HTR-8/SVneo (cell line): ENCODE data around the gene AUTS2.
A peak's percentile ranks its signal among the peaks of the same experiment; 100 is the strongest.

Experiments used
- DNase-seq: peaks from one replicate; pipeline ENCODE4 v3.0.0; 2011; ENCODE audit warnings: low spot score, mixed read lengths; ENCODE audit not compliant: insufficient read length
- FAIRE-seq: peaks from 2 replicates; lab custom pipeline; 2011; peaks lifted over from hg19 to GRCh38; lab: Jason Lieb, UNC

AUTS2 gene

GRCh38 chr7:69598081-69598486 is at the start of gene AUTS2:
AUTS2 (plus strand) TSS chr7:69598475; CDS start chr7:69599654, 1,179 bp downstream.
- no peak for FAIRE-seq
- peak; percentile 83 for DNase-seq

- DNase-seq (no peak), FAIRE-seq (no peak)
Measured at GRCh38 chr7:69550991-69551390, 47.3 kb upstream of the AUTS2 start.

- FAIRE-seq (no peak), DNase-seq (no peak)
Measured at GRCh38 chr7:69553190-69553589, 45.1 kb upstream of the AUTS2 start.

GRCh38 chr7:69561266-69561960 is 36.9 kb upstream of the AUTS2 start:
- DNase-seq = no peak
- no peak for FAIRE-seq

- no peak for FAIRE-seq
- DNase-seq = peak; percentile 10
Measured at GRCh38 chr7:69564454-69565417, 33.5 kb upstream of the AUTS2 start.

- DNase-seq (no peak), FAIRE-seq (no peak)
Measured at GRCh38 chr7:69567800-69568199, 30.5 kb upstream of the AUTS2 start.

- DNase-seq (no peak), FAIRE-seq (no peak)
Measured at GRCh38 chr7:69568266-69568665, 30.0 kb upstream of the AUTS2 start.

GRCh38 chr7:69575651-69576050 is 22.6 kb upstream of the AUTS2 start:
- DNase-seq = no peak
- FAIRE-seq = no peak

- DNase-seq (no peak), FAIRE-seq (no peak)
Measured at GRCh38 chr7:69577221-69577620, 21.1 kb upstream of the AUTS2 start.

- FAIRE-seq = no peak
- no peak for DNase-seq
Measured at GRCh38 chr7:69585169-69585568, 13.1 kb upstream of the AUTS2 start.

- FAIRE-seq (no peak), DNase-seq (no peak)
Measured at GRCh38 chr7:69586321-69586720, 12.0 kb upstream of the AUTS2 start.

- no peak for FAIRE-seq
Measured at GRCh38 chr7:69588773-69589172, 9.5 kb upstream of the AUTS2 start.

GRCh38 chr7:69591805-69592204 is 6.5 kb upstream of the AUTS2 start:
- FAIRE-seq = no peak

More at GRCh38 chr7:69588773-69589172, 9.5 kb upstream of the AUTS2 start:
- no peak for DNase-seq

GRCh38 chr7:69593511-69593910 is 4.8 kb upstream of the AUTS2 start:
- no peak for FAIRE-seq
- DNase-seq = no peak

More at GRCh38 chr7:69591805-69592204, 6.5 kb upstream of the AUTS2 start:
- DNase-seq = no peak

- FAIRE-seq (no peak), DNase-seq (no peak)
Measured at GRCh38 chr7:69595415-69595814, 2.9 kb upstream of the AUTS2 start.

GRCh38 chr7:69596056-69596455 is 2.2 kb upstream of the AUTS2 start:
- DNase-seq (no peak), FAIRE-seq (no peak)

GRCh38 chr7:69596723-69597277 is 1.5 kb upstream of the AUTS2 start:
- no peak for FAIRE-seq
- no peak for DNase-seq

- no peak for FAIRE-seq
Measured at GRCh38 chr7:69597278-69598076, 798 bp upstream of the AUTS2 start.

GRCh38 chr7:69598487-69599285 is 411 bp downstream of the AUTS2 start:
- no peak for DNase-seq

More at GRCh38 chr7:69597278-69598076, 798 bp upstream of the AUTS2 start:
- DNase-seq = no peak

More at GRCh38 chr7:69598487-69599285, 411 bp downstream of the AUTS2 start:
- no peak for FAIRE-seq
